Naive thymus-derived CD8-positive, alpha-beta T cell (primary cell): ENCODE results near the gene SLC12A5. TPM values are rescaled to one million over a fixed set of nuclear protein-coding genes. Genes with fewer than 3 reads are reported as not detected.
"Not testable (repeated sequence)": the region's sequence is repeated elsewhere in the genome, so short reads cannot be mapped to it uniquely, and the experiment has no call there.

ENCODE experiments used
- ATAC-seq, 2 donors: fragments of 150-1000 bp; cut with Tn5 transposase in 1 of 2; sonication (Bioruptor Pico), chemical (Tn5 transposase) in 1 of 2; 1 replicate in 1 of 2; 2 replicates in 1 of 2; pipeline ENCODE4 v1.10.0; 2021; ENCODE audit warnings: mild to moderate bottlenecking in 2 of 2, moderate library complexity in 2 of 2
- POLR2A ChIA-PET: fragments of 350-600 bp; sonication (Branson Sonifier 250); formaldehyde crosslinking; loops from one replicate; lab custom pipeline; 2021; ENCODE audit warnings: antibody characterized with exemption; lab: Charles Lee
- DNase-seq, 10 donors: peaks; one replicate each; pipeline versions ENCODE4 v3.0.0 to v3.0.0-alpha.2; 2020 to 2022
- H3K27ac Mint-ChIP-seq, 10 donors: one replicate each; pipeline ENCODE4 v1.8.0; 2020 to 2022; ENCODE audit warnings: mild to moderate bottlenecking in 10 of 10, mixed read lengths in 10 of 10, moderate library complexity in 4 of 10, inconsistent platforms in 1 of 10
- H3K27me3 Mint-ChIP-seq, 5 donors: one replicate each; pipeline ENCODE4 v1.8.0; 2021 to 2022; ENCODE audit warnings: mixed read lengths in 5 of 5
- H3K36me3 Mint-ChIP-seq, 3 donors: one replicate each; pipeline ENCODE4 v1.8.0; 2020 to 2022; ENCODE audit warnings: mixed read lengths in 3 of 3, mild to moderate bottlenecking in 2 of 3, inconsistent platforms in 1 of 3
- H3K4me1 Mint-ChIP-seq, 4 donors: one replicate each; pipeline ENCODE4 v1.8.0; 2021 to 2022; ENCODE audit warnings: mixed read lengths in 4 of 4
- H3K4me3 Mint-ChIP-seq, 10 donors: one replicate each; pipeline ENCODE4 v1.8.0; 2020 to 2022; ENCODE audit warnings: mild to moderate bottlenecking in 10 of 10, mixed read lengths in 10 of 10, moderate library complexity in 6 of 10, inconsistent platforms in 1 of 10
- H3K9me3 Mint-ChIP-seq, 9 donors: one replicate each; pipeline ENCODE4 v1.8.0; 2020 to 2022; ENCODE audit warnings: mixed read lengths in 9 of 9, mild to moderate bottlenecking in 3 of 9, inconsistent platforms in 1 of 9, moderate library complexity in 1 of 9
- polyA plus RNA-seq, 3 donors: library from polyadenylated mRNA; unstranded; fragments of 300-500 nt; fragmentation: Illumina TruSeq; gene quantifications; one replicate each; pipeline ENCODE4 v1.2.3, GENCODE V29; 2021
- total RNA-seq, 8 experiments: library from RNA in 2 of 8; stranded (reverse) in 2 of 8; gene quantifications; one replicate each; pipeline ENCODE4 v1.2.3 and lab custom pipeline; 2021 to 2026

The SLC12A5 gene
- total RNA-seq (1 to 10 TPM; 1.0 to 1.5 TPM), polyA plus RNA-seq (under 1 TPM in 1 of 3 donors, not detected in 2; 0.83 TPM), total RNA-seq (lab: John Stamatoyannopoulos, UW) (0 to 0.49 (median 0.15) reads per million in 6 experiments)

GRCh38 chr20:46028772-46029371, at the start of gene SLC12A5:
Gene SLC12A5 (plus strand): TSS chr20:46029215. CDS start chr20:46029345, 130 bp downstream.
- Mint-ChIP-seq H3K27ac (peak within 1 kb of the TSS in 1 of 10 donors; percentile 88), H3K4me1 (no peaks in the 10 kb centered on the region)
- POLR2A ChIA-PET, result no interaction called here

DNA sequence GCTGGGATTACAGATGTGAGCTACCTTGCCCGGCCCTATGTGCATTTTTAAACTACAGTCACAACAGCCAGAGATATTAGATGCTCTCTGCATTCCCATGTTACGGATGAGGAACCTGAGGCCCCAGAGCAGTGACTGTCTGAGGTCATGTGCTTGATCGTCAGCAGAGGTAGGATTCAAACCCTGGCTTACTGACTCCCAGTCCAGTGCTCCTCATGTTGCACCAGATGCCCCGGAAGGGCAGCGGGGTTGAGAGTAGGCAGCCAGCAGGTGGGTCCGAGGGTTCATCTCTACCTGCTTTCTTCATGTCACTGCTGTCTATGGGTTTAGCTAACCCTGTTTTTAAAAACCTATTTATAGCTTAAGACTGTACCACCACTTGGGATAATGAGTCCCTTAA, 47.8 kb upstream of the SLC12A5 start:
- Mint-ChIP-seq H3K9me3 (no peaks in the 10 kb centered on the region), H3K27me3 (peaks cover 0 to 7% (median 0%) of the 10 kb centered on the region in 5 donors), H3K27ac (no peak overlapping the region), H3K36me3 (no peaks in the 10 kb centered on the region), H3K4me3 (no peak overlapping the region), H3K4me1 (no peaks in the 10 kb centered on the region)
- ATAC-seq, result no peak
- POLR2A ChIA-PET, result no interaction called here
- DNase-seq, result no peak

More at GRCh38 chr20:46028772-46029371, at the start of gene SLC12A5:
- peaks cover 37 to 85% (median 58%) of the 10 kb centered on the region in 5 donors for H3K27me3 Mint-ChIP-seq
- peaks cover 0 to 2% (median 0%) of the 10 kb centered on the region in 3 donors for H3K36me3 Mint-ChIP-seq
- H3K4me3 Mint-ChIP-seq, result no peak within 1 kb of the TSS
- DNase-seq (no peak), ATAC-seq (no peak)
- peaks cover 0 to 3% (median 0%) of the 10 kb centered on the region in 9 donors for H3K9me3 Mint-ChIP-seq

DNA sequence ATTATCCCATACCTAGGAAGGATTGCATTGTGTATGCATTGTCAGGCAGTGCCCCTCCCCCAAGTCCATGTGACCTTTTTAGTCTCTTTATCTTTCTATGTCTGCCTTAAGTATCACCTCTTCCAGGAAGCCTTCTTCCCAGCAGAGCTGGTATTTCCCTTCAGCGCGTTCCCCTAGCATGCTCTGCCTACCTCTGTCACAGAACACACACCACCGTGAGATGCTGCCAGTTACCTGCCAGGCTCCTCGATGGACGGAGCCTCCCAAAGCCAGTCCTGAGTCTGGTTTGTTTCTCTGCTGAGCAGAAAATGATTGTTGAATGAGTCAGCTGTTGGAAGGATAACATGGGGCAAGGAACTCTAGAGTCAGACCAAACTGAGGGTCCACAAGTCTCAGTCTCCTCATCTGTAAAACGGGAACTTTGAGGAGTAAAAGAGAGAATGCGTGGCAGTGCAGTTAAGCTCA, 45.7 kb upstream of the SLC12A5 start:
- POLR2A ChIA-PET, result interaction anchor here (2.0 kb wide), 1 partner anchor 11 kb away, joined by 9 read pairs; the partner anchor contains the start of gene ZNF335
- Mint-ChIP-seq H3K36me3 (no peaks in the 10 kb centered on the region), H3K9me3 (no peaks in the 10 kb centered on the region), H3K27me3 (peaks cover 0 to 10% (median 0%) of the 10 kb centered on the region in 5 donors), H3K27ac (peak overlapping the region in 1 of 10 donors; percentile 6), H3K4me1 (peaks cover 0 to 3% (median 0%) of the 10 kb centered on the region in 4 donors), H3K4me3 (no peak overlapping the region)
- DNase-seq, result no peak
- ATAC-seq, result no peak

GRCh38 chr20:45985573-45985972, 43.4 kb upstream of the SLC12A5 start:
- Mint-ChIP-seq H3K27me3 (peaks cover 0 to 18% (median 0%) of the 10 kb centered on the region in 5 donors), H3K9me3 (no peaks in the 10 kb centered on the region), H3K4me3 (no peak overlapping the region), H3K27ac (no peak overlapping the region), H3K36me3 (no peaks in the 10 kb centered on the region), H3K4me1 (peaks cover 0 to 3% (median 0%) of the 10 kb centered on the region in 4 donors)
- DNase-seq, result no peak
- POLR2A ChIA-PET, result interaction anchor here (0.6 to 0.8 kb wide), 2 partner anchors 15 to 51 kb away, joined by 3 read pairs; partner anchors contain the start of gene PCIF1
- no peak for ATAC-seq

DNA sequence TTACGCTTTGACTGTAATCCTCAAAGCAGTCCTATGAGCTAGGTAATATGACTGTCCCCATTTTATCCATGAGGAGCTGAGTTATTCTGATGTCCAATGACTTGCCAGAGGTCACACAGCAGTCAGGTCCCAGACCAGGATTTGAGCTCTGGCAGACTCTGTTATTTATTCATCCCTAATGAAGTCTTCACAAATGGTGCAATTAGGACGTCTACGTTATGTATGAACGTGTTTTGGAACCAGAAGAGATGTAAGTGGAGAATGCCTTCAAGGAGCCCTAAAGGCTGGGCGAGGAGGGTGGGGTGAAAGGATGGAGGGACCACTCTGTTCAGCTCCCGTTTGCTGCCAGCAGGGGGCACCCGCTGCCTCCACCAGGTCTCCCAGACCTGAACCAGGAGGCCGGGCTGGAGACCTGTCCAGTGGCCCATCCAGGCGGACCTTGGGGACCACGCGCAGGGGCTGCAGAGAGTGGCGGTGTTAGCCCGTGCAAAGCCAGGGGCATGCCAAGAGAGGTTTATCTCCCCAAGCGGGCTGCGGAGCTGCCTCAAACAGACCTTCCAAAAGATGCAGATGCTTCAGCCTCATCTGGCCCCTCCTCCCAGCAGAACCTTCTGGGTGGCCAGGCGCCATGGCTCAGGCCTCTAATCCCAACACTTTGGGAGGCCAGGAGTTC, 41.8 kb upstream of the SLC12A5 start:
- Mint-ChIP-seq H3K4me3 (no peak overlapping the region), H3K9me3 (no peaks in the 10 kb centered on the region), H3K4me1 (peaks cover 0 to 3% (median 0%) of the 10 kb centered on the region in 4 donors), H3K27ac (no peak overlapping the region), H3K27me3 (peaks cover 0 to 24% (median 0%) of the 10 kb centered on the region in 5 donors), H3K36me3 (no peaks in the 10 kb centered on the region)
- POLR2A ChIA-PET, result interaction anchor here (0.8 to 1.5 kb wide), 6 partner anchors 12 to 53 kb away, joined by 3 to 7 read pairs (median 4); no protein-coding TSS in a partner anchor
- ATAC-seq (peak; percentile 99), DNase-seq (peak; percentile 52 to 84 (median 73))

DNA sequence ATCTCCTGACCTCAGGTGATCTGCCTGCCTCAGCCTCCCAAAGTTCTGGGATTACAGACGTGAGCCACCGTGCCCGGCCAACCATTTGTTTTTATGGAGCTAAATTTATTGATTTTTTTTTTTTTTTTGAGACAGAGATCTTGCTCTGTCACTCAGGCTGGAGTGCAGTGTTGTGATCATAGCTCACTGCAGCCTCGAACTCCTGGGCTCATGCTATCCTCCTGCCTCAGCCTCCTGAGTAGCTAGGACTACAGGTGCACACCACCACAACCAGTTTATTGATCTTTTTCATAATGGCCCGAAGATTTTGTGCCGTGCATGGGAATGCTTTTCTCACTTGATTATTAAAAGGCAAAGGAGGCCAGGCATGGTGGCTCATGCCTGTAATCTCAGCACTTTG, 40.2 kb upstream of the SLC12A5 start:
- not testable (repeated sequence) for H3K27ac Mint-ChIP-seq, ATAC-seq, H3K4me1 Mint-ChIP-seq, DNase-seq, H3K9me3 Mint-ChIP-seq, H3K36me3 Mint-ChIP-seq, H3K4me3 Mint-ChIP-seq
- POLR2A ChIA-PET, result interaction anchor here (0.6 to 0.7 kb wide), 3 partner anchors 16 to 186 kb away, joined by 3 to 4 read pairs (median 4); no protein-coding TSS in a partner anchor
- H3K27me3 Mint-ChIP-seq, result peaks cover 0 to 22% (median 0%) of the 10 kb centered on the region in 5 donors

GRCh38 chr20:45991616-45992015, 37.4 kb upstream of the SLC12A5 start:
- ATAC-seq (no peak), DNase-seq (no peak)
- no peak overlapping the region for H3K4me3 Mint-ChIP-seq
- H3K9me3 Mint-ChIP-seq, result no peaks in the 10 kb centered on the region
- POLR2A ChIA-PET, result no interaction called here
- H3K4me1 Mint-ChIP-seq, result peaks cover 7 to 16% (median 15%) of the 10 kb centered on the region in 4 donors
- H3K36me3 Mint-ChIP-seq, result no peaks in the 10 kb centered on the region
- H3K27me3 Mint-ChIP-seq, result peaks cover 0 to 22% (median 12%) of the 10 kb centered on the region in 5 donors
- H3K27ac Mint-ChIP-seq, result no peak overlapping the region

DNA sequence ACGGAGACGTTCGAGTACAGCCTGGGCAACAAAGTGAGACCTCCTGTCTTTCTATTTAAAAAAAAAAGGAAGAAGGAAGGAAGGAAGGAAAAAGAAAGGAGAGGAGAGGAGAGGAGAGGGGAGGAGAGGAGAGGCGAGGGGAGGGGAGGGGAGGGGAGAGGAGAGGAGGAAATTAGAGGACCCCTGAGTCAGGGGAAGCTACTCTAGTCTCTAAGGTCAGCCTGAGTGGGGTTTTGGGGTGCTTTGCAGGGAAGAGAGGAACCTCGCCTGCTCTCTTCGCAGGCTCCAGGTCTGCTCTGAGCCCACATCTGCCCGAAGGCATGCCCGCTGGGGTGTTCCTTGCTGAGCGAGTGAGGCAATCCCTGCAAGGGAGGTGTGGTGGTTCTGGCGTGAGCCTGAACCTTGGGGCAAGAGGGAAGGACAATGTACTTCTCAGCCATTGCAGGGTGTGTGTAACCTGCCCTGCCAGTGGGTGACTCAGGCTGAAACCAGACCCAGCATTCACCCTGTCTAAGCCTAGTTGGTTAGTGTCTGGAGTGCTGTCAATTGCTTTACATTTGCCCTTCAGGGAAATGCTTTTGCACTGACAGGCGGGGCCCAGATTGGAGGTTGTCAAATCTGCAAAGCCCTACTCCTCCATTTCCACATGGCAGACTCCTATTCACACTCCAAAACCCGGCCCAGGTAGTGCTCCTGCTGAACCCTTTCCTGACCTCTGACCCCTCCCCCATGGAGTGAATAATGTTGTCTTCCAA, 35.6 kb upstream of the SLC12A5 start:
- H3K27me3 Mint-ChIP-seq, result peaks cover 2 to 25% (median 14%) of the 10 kb centered on the region in 5 donors
- H3K4me3 Mint-ChIP-seq, result no peak overlapping the region

GRCh38 chr20:45994761-45995493, 34.1 kb upstream of the SLC12A5 start:
- Mint-ChIP-seq H3K9me3 (no peaks in the 10 kb centered on the region), H3K27me3 (peaks cover 2 to 25% (median 7%) of the 10 kb centered on the region in 5 donors), H3K27ac (no peak overlapping the region), H3K4me3 (peak overlapping the region in 2 of 10 donors; percentile 2 to 8), H3K4me1 (peaks cover 25 to 49% (median 45%) of the 10 kb centered on the region in 4 donors), H3K36me3 (no peaks in the 10 kb centered on the region)
- POLR2A ChIA-PET, result no interaction called here
- no peak for ATAC-seq
- DNase-seq, result no peak

More for the DNA sequence above, 35.6 kb upstream of the SLC12A5 start:
- no peak for DNase-seq
- Mint-ChIP-seq H3K9me3 (no peaks in the 10 kb centered on the region), H3K36me3 (no peaks in the 10 kb centered on the region), H3K4me1 (peaks cover 15 to 33% (median 29%) of the 10 kb centered on the region in 4 donors), H3K27ac (peak overlapping the region in 1 of 10 donors; percentile 18)
- POLR2A ChIA-PET, result interaction anchor here (0.6 kb wide), 1 partner anchor 169 kb away, joined by 5 read pairs; no protein-coding TSS in a partner anchor
- no peak for ATAC-seq

GRCh38 chr20:45995495-45996097, 33.4 kb upstream of the SLC12A5 start:
- peaks cover 31 to 55% (median 51%) of the 10 kb centered on the region in 4 donors for H3K4me1 Mint-ChIP-seq
- DNase-seq, POLR2A ChIA-PET, ATAC-seq, H3K36me3 Mint-ChIP-seq, H3K9me3 Mint-ChIP-seq: not testable (repeated sequence)
- peaks cover 2 to 25% (median 7%) of the 10 kb centered on the region in 5 donors for H3K27me3 Mint-ChIP-seq
- H3K4me3 Mint-ChIP-seq, result peak overlapping the region in 1 of 10 donors; percentile 45
- peak overlapping the region in 1 of 10 donors; percentile 12 for H3K27ac Mint-ChIP-seq

GRCh38 chr20:45997187-45997586, 31.8 kb upstream of the SLC12A5 start:
- Mint-ChIP-seq H3K27ac (peak overlapping the region in 1 of 10 donors; percentile 18), H3K4me3 (peak overlapping the region in 3 of 10 donors; percentile 28 to 58 (median 41)), H3K27me3 (peaks cover 0 to 25% (median 5%) of the 10 kb centered on the region in 5 donors), H3K9me3 (no peaks in the 10 kb centered on the region), H3K36me3 (no peaks in the 10 kb centered on the region), H3K4me1 (peaks cover 33 to 66% (median 65%) of the 10 kb centered on the region in 4 donors)
- DNase-seq (no peak), ATAC-seq (no peak)
- POLR2A ChIA-PET, result interaction anchor here (1.1 kb wide), 1 partner anchor 26 kb away, joined by 4 read pairs; no protein-coding TSS in a partner anchor
